Muscle of leg (tissue), 11 donors: ENCODE results near the gene LAPTM5. TPM values are rescaled to one million over a fixed set of nuclear protein-coding genes. Genes with fewer than 3 reads are reported as not detected.

Experiments used
- DNase-seq: peaks from one replicate; pipeline ENCODE4 v3.0.0; 2013
- H3K27ac ChIP-seq: one replicate; pipeline ENCODE4 v1.5.1; 2013; ENCODE audit warnings: mild to moderate bottlenecking, low read length, control low read depth
- H3K27me3 ChIP-seq: one replicate; pipeline ENCODE4 v1.6.1; 2013; ENCODE audit warnings: low read length; ENCODE audit not compliant: control insufficient read depth, insufficient read depth
- H3K36me3 ChIP-seq: one replicate; pipeline ENCODE4 v1.6.1; 2013; ENCODE audit warnings: low read length; ENCODE audit not compliant: control insufficient read depth, insufficient read depth
- H3K4me1 ChIP-seq: one replicate; pipeline ENCODE4 v1.6.1; 2013; ENCODE audit warnings: low read length; ENCODE audit not compliant: control insufficient read depth, insufficient read depth
- H3K4me3 ChIP-seq: one replicate; pipeline ENCODE4 v1.5.1; 2013; ENCODE audit warnings: low read length, control low read depth
- H3K9me3 ChIP-seq: replicated peaks from 2 replicates; pipeline ENCODE4 v1.6.1; 2013; ENCODE audit warnings: low read depth, low read length; ENCODE audit not compliant: control insufficient read depth
- WGBS: methylation state at CpG from one replicate; pipeline ENCODE4 v1.1.5; 2013; ENCODE audit warnings: missing lambda C conversion rate; ENCODE audit not compliant: insufficient coverage; 5-methylcytosine and 5-hydroxymethylcytosine counted together
- polyA plus RNA-seq, 8 donors: library from polyadenylated mRNA; unstranded; fragments of 120-200 nt; gene quantifications; one replicate each; pipeline versions ENCODE4 v1.2.1 to v1.2.3, GENCODE V29; 2013; ENCODE audit warnings: inconsistent platforms in 1 of 8, low replicate concordance in 1 of 8; ENCODE audit not compliant: insufficient read length in 8 of 8, insufficient read depth in 1 of 8
- total RNA-seq: library from RNA; stranded (reverse); fragments of 120-200 nt; gene quantifications from one replicate; pipeline ENCODE4 v1.2.4, GENCODE V29; 2013

The LAPTM5 gene
- total and polyA plus RNA-seq, 9 donors: 5.6 to 22.9 (median 17.6) TPM

DNA sequence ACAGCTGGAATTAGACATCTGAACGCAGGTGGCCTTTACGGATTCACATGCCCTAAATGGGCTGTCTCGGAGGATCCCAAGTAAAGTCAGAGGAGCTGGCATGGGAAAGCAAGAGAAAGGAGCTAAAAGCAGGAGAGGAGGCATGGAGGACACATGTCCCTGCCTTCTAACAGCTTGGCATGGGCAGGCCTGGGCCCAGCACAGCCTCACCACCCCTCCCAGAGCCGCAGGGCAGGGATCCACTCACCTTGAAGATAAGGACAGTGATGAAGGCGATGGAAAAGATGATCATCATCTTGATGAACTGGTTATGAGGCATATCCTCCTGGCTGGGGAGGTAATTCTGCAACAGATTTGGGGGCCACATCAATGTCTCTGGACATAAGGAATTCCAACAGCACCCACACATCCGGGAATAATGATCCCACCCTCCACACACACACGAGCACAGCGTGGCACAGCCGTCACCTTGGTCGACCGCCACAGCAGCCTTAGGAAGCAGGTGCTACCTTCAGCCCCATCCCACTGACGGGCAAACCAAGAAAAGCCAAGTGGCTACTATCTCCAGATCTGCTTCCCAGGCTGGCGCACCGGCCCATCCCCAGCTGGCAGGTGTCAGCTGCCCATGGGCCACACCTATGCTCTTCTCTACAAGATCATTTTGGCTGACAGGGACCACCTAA, 20.1 kb downstream of the LAPTM5 start:
- Histone ChIP-seq H3K4me3 (no peak overlapping the region), H3K36me3 (peaks cover 4% of the 10 kb centered on the region), H3K4me1 (peaks cover 4% of the 10 kb centered on the region), H3K9me3 (no peaks in the 10 kb centered on the region), H3K27ac (no peak overlapping the region), H3K27me3 (no peaks in the 10 kb centered on the region)
- WGBS: 61% methylated on average over 8 of the region's 14 CpGs
- no peak for DNase-seq

DNA sequence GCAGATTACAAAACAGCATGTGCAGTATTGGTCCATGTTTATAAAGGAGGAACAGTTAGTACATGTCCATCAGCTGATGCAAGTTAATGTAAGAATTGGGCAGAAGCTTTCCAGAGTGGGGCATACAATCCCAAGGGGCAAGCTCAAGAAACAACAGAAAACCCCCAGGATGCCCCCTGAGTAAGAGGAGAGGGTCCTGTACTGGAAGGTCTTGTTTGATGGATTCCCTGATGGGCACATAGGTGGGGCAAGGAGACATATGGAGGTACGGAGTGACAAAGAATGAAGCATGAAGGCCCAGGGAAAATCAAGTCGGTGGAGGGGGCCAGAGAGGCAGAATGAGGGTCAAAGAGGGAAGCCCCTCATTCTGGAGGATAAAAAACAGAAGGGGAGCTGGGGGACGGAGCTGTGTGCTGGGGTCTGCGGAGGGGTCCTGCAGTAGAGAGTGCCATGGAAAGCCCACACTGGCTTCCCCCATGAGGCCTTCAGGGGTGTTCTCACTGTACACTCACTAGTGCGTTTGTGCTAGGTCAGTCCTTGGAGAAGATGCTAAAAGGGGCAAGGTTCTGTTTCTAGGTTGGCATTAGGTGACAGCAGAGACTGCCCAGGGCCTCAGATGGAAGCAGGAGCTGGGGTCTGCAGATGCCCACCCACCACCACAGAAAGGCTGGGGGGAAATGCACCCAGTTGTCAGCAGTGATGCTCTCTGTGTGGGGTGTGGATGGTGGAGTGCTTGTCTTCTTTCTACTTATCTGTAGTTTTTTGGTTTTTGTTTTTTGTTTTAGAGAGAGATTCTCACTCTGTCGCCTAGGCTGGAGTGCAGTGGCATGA, 21.7 kb downstream of the LAPTM5 start:
- Histone ChIP-seq H3K4me3 (no peak overlapping the region), H3K27ac (no peak overlapping the region), H3K27me3 (no peaks in the 10 kb centered on the region), H3K9me3 (no peaks in the 10 kb centered on the region), H3K4me1 (peaks cover 6% of the 10 kb centered on the region), H3K36me3 (peaks cover 4% of the 10 kb centered on the region)
- no peak for DNase-seq
- 78% methylated on average over 4 of the region's 6 CpGs for WGBS

DNA sequence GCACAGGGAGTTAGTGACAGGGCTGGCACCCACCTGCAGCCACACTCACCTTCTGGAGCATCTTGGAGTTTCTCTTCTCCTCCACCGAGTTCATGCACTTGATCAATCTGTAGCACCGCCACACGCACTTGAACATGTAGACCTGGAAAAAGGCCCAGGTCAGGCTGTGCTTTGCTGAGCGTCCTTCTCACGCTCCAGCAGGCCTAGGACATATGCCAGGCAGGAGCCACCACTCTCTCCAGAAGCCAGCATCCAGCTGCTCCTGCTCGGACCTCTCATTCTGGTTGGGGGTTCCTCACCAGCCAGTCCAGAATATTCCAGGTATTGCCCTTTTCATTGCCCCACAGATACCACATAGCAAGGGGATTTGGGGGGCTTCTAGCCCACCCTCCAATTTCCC, 22.4 kb downstream of the LAPTM5 start:
- no peak overlapping the region for H3K27ac ChIP-seq
- H3K4me3 ChIP-seq: no peak overlapping the region
- H3K36me3 ChIP-seq: peaks cover 4% of the 10 kb centered on the region
- H3K4me1 ChIP-seq: peaks cover 13% of the 10 kb centered on the region
- H3K9me3 ChIP-seq: no peaks in the 10 kb centered on the region
- 51% methylated on average over 6 of the region's 6 CpGs for WGBS
- H3K27me3 ChIP-seq: no peaks in the 10 kb centered on the region
- no peak for DNase-seq

DNA sequence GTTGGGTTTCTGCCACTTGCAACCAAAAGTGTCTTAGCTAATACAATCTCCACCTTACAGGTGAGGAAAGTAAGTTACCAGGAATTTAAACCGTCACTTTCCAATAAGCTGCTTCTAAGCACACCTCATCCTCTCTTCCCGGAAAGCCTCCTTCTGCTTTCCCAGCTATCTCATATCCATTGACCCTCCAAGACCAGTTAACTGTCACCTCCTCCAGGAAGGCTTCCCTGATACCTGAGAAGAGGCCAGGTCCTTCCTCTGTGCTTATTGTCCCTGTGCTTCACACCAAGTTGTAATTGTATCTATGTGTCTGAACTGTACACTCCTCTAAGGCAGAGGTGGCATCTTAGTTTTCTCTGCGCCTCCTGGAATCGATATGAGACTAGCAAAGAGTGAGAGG, 23.0 kb downstream of the LAPTM5 start:
- no peak overlapping the region for H3K27ac ChIP-seq
- WGBS: no CpG with 5 or more reads among the region's 4 CpGs
- H3K27me3 ChIP-seq: no peaks in the 10 kb centered on the region
- DNase-seq: no peak
- H3K36me3 ChIP-seq: peaks cover 4% of the 10 kb centered on the region
- peaks cover 18% of the 10 kb centered on the region for H3K4me1 ChIP-seq
- no peak overlapping the region for H3K4me3 ChIP-seq
- H3K9me3 ChIP-seq: no peaks in the 10 kb centered on the region

DNA sequence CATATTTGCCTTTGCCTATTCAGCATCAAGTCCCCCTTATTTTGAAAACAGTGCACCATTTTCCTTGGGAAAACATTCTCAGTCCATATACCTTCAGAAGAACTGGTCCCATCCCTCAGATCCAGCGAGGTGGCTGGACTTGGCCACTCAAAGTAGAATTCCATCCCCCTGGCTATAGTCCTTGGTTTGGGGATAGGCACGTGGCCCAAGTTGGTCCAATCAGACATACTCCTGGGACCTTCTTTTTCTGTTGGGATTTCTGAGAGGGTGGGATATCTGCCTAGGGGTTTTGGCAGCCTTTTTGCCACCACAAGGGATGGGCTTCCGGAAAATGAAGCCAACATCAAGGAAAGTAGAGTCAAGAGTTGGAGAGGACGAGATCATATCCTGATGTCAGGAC, 23.5 kb downstream of the LAPTM5 start:
- peaks cover 4% of the 10 kb centered on the region for H3K36me3 ChIP-seq
- WGBS: 80% methylated on average over 2 of the region's 4 CpGs
- DNase-seq: no peak
- no peak overlapping the region for H3K27ac ChIP-seq
- no peaks in the 10 kb centered on the region for H3K9me3 ChIP-seq
- H3K4me1 ChIP-seq: peaks cover 23% of the 10 kb centered on the region
- H3K4me3 ChIP-seq: no peak overlapping the region
- H3K27me3 ChIP-seq: no peaks in the 10 kb centered on the region

DNA sequence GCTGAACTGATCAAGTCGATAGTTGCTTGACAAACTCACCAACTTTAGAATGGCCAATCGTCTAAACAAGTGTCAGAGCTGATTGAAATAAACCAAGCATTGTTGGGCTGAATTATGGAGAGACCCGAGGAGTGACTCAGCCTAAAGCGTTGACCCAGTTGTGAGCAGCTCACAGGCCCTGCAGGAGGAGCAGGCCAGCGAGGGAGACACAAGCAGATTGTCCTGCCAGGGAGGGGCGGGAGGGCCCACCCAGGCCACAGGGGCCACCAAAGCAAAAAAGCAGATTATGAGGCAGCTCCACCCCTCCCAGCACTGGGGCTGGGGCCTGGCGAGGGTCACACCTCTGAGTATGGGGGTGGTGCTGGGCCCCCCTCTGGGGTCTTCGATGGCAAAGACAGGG, 24.1 kb downstream of the LAPTM5 start:
- H3K27me3 ChIP-seq: no peaks in the 10 kb centered on the region
- H3K4me3 ChIP-seq: no peak overlapping the region
- no peak overlapping the region for H3K27ac ChIP-seq
- peaks cover 27% of the 10 kb centered on the region for H3K4me1 ChIP-seq
- H3K36me3 ChIP-seq: peaks cover 4% of the 10 kb centered on the region
- WGBS: 69% methylated on average over 5 of the region's 8 CpGs
- no peak for DNase-seq
- no peaks in the 10 kb centered on the region for H3K9me3 ChIP-seq

DNA sequence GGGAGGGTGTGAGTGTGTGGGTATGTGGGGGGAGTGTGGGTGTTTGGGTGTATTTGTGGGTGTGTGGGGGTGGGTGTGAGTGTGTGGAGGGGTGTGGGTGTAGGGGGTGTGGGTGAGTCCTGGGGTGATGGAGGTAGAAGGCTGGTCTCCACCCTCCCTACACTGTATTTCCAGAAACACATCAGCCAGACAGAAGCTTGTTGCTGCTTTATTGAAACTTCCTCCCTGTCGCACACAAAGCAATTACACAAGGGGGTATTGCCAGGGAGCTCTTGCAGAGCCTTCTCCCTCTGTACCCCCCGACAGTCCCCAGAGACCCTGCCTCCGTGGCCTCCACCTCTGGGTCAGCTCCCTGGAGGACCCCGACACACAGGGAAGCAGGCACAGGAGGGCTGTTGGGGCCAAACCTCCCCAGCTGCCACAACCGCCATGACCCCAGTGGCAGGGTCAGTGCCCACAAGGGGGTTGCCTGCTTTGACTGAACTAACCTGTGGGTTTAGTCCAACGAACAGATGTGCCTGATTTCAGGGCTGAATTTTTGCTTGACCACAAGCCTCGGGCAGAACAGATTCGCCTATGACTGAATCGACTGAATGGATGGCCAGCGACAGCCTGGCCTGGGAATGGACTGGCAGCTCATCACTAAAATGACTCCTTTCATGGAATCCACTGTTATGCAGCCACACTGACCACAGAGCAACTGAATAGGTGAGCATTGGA, 25.1 kb downstream of the LAPTM5 start:
- DNase-seq: no peak
- no peaks in the 10 kb centered on the region for H3K9me3 ChIP-seq
- no peak overlapping the region for H3K27ac ChIP-seq
- 49% methylated on average over 10 of the region's 10 CpGs for WGBS
- H3K4me3 ChIP-seq: no peak overlapping the region
- peaks cover 27% of the 10 kb centered on the region for H3K4me1 ChIP-seq
- no peaks in the 10 kb centered on the region for H3K27me3 ChIP-seq
- H3K36me3 ChIP-seq: no peaks in the 10 kb centered on the region

DNA sequence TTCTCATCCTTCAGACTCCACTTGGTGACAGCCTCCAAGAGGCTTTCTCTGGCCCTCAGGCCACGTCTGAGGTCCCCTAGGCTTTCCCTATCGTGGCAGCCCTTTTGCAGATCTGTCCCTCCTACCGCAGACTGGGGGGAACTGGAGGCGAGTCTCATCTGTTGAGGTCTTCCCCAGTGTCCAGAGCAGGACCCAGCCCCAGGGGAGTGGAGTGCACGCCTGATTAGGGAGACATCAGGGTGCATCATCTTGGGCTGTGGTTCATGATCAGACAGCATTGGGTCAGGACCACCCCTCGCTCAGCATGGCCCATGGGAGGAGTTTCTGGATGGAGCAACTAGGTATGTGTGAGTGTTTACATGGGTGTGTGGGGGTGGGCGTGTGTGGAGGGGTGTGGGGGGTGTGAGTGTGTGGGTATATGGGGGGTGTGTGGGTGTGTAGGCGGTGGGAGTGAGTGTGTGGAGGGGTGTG, 25.7 kb downstream of the LAPTM5 start:
- H3K4me3 ChIP-seq: no peak overlapping the region
- no peaks in the 10 kb centered on the region for H3K36me3 ChIP-seq
- DNase-seq: no peak
- 79% methylated on average over 8 of the region's 8 CpGs for WGBS
- no peaks in the 10 kb centered on the region for H3K9me3 ChIP-seq
- no peak overlapping the region for H3K27ac ChIP-seq
- peaks cover 23% of the 10 kb centered on the region for H3K4me1 ChIP-seq
- H3K27me3 ChIP-seq: no peaks in the 10 kb centered on the region

DNA sequence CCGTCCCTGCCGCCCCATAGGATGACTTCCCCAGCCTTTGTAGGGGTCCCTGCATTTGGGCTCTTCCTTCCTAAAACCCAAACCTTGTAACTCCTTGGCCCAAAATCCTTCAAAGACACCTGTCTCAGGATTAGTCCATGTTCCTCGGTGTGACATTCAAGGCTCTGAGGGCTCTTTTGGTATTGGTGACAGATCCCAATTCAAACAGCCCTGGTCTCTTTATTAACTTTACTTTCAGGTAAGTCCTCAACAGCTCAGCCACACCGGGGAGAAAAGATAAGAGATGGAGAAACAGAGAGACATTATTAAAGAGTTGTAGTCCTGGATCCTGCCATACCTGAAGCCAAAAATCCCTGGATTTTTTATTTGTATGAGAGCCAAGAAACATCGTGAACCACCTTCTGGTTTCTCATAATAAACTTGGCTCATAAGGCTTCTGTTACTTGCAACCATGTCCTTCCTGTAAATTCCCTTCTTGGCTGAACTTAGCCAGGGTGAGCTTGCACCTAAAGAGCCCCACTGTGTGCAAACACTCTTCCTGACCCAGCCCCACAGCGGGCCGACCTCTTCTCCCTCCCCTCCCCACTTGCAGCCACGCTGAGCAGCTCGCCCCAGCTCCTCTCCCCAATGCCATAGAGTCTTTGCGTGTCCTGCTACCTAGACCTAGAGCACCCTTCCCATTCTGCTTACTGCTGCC, 26.3 kb downstream of the LAPTM5 start:
- Histone ChIP-seq H3K4me1 (peaks cover 25% of the 10 kb centered on the region), H3K27me3 (no peaks in the 10 kb centered on the region), H3K36me3 (no peaks in the 10 kb centered on the region), H3K4me3 (no peak overlapping the region), H3K9me3 (no peaks in the 10 kb centered on the region), H3K27ac (no peak overlapping the region)
- DNase-seq: no peak
- WGBS: 67% methylated on average over 8 of the region's 10 CpGs
